GM19395 (cell line): ENCODE data around the gene REM2.

Experiments used
- ATAC-seq: cut with Tn5 transposase; IDR thresholded peaks from one replicate; pipeline ENCODE4 v1.9.1; 2021; ENCODE audit warnings: mild to moderate bottlenecking, moderate library complexity; ENCODE audit not compliant: unreplicated experiment

REM2 gene

GRCh38 chr14:22883173-22883976 lies at the start of gene REM2:
TSS of gene REM2 (plus strand) at chr14:22883222. CDS start at chr14:22883288, 66 bp downstream.
- no peak for ATAC-seq

- ATAC-seq: no peak
Observed at GRCh38 chr14:22835505-22835904, 47.5 kb upstream of the REM2 start.

GRCh38 chr14:22836301-22837113 lies 46.5 kb upstream of the REM2 start, which contains the start of gene MMP14:
TSS of gene MMP14 (plus strand) at chr14:22836585. CDS start at chr14:22836818, 233 bp downstream.
- ATAC-seq: no peak

GRCh38 chr14:22837114-22837749 lies 45.8 kb upstream of the REM2 start:
- ATAC-seq: no peak

- no peak for ATAC-seq
Observed at GRCh38 chr14:22837750-22838538, 45.1 kb upstream of the REM2 start.

GRCh38 chr14:22838631-22839041 lies 44.4 kb upstream of the REM2 start:
- no peak for ATAC-seq

GRCh38 chr14:22839159-22839779 lies 43.8 kb upstream of the REM2 start:
- ATAC-seq: no peak

GRCh38 chr14:22841311-22841710 lies 41.7 kb upstream of the REM2 start:
- no peak for ATAC-seq

GRCh38 chr14:22841769-22842168 lies 41.3 kb upstream of the REM2 start:
- no peak for ATAC-seq

GRCh38 chr14:22842211-22843122 lies 40.6 kb upstream of the REM2 start:
- no peak for ATAC-seq

GRCh38 chr14:22843123-22843925 lies 39.7 kb upstream of the REM2 start:
- no peak for ATAC-seq

- no peak for ATAC-seq
Observed at GRCh38 chr14:22844221-22845102, 38.6 kb upstream of the REM2 start.

- ATAC-seq: no peak
Observed at GRCh38 chr14:22845103-22845394, 38.0 kb upstream of the REM2 start.

GRCh38 chr14:22845821-22846625 lies 37.0 kb upstream of the REM2 start:
- no peak for ATAC-seq

GRCh38 chr14:22846811-22847307 lies 36.2 kb upstream of the REM2 start:
- no peak for ATAC-seq

GRCh38 chr14:22847661-22848341 lies 35.2 kb upstream of the REM2 start:
- no peak for ATAC-seq
